Endothelial cell of umbilical vein (primary cell): ENCODE data around the gene LCNL1.

ENCODE experiments used
- JUN ChIP-seq: IDR thresholded peaks from 2 replicates; pipeline ENCODE4 v1.6.1; 2011; ENCODE audit warnings: borderline replicate concordance, low read depth; ENCODE audit not compliant: insufficient read length, insufficient read depth
- POLR2AphosphoS5 ChIP-seq: IDR thresholded peaks from 2 replicates; pipeline ENCODE4 v1.6.1; 2012; ENCODE audit warnings: low read depth, mild to moderate bottlenecking, control low read depth, low read length, moderate library complexity; ENCODE audit not compliant: insufficient read depth
- TF ChIP-seq, protein P1 (sequence below), 2 donors: IDR thresholded peaks; 1 replicate in 1 of 2; 2 replicates in 1 of 2; pipeline ENCODE4 v1.5.1; 2011; ENCODE audit warnings: low read length in 2 of 2, mild to moderate bottlenecking in 2 of 2, moderate library complexity in 2 of 2, control low read depth in 1 of 2, inconsistent platforms in 1 of 2, low read depth in 1 of 2; ENCODE audit not compliant: insufficient read depth in 1 of 2; ENCODE audit errors: extremely low read depth in 1 of 2

DNA sequence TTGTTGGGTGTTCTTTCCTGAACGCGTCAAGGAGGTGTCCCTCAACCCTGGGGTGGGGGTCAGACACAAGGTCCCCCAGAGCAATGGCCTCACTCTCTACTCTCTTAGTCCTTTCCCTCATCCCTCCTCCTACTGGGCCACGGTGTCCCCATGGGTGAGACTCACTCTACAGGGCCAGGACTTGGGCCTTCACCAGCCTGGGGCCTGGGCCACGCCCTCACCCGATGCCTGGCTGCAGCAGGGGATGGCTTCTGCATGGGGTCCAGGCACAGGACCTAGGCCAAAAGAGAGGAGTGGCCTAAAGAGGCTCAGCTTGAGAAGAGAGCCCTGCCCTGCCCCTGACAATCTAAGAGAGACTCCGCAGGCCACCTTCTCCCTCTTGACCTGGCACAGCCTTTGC lies 24.9 kb upstream of the LCNL1 start:
- TF ChIP-seq, protein P1, sequence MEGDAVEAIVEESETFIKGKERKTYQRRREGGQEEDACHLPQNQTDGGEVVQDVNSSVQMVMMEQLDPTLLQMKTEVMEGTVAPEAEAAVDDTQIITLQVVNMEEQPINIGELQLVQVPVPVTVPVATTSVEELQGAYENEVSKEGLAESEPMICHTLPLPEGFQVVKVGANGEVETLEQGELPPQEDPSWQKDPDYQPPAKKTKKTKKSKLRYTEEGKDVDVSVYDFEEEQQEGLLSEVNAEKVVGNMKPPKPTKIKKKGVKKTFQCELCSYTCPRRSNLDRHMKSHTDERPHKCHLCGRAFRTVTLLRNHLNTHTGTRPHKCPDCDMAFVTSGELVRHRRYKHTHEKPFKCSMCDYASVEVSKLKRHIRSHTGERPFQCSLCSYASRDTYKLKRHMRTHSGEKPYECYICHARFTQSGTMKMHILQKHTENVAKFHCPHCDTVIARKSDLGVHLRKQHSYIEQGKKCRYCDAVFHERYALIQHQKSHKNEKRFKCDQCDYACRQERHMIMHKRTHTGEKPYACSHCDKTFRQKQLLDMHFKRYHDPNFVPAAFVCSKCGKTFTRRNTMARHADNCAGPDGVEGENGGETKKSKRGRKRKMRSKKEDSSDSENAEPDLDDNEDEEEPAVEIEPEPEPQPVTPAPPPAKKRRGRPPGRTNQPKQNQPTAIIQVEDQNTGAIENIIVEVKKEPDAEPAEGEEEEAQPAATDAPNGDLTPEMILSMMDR (IDR thresholded peaks at IDR 0.05; ENCODE audit: extremely low read depth in 1 of 2, insufficient read depth in 1 of 2, low read depth in 1 of 2, low read length in 2 of 2), result no peak
- no peak for TF ChIP-seq POLR2AphosphoS5
- TF ChIP-seq JUN, result no peak
